ENCODE data around the gene MAEA.

The MAEA gene

DNA sequence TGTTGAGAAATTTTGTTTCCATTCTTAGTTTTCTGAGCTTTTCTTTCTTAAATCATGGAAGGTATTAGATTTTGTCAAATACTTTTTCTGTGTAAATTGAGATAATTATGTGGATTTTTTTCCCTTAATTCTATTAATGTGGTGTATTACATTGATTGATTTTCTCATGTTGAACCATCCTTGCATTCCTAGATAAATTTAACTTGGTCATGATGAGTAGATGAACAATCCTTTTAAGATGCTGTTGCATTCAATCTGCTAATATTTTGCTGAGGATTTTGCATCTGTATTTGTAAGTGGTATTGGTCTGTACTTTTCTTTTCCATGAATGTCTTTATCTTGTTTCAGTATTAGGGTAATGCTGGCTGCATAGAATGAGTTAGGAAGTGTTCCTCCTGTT is 20.5 kb upstream of the MAEA start:
- Histone ChIP-seq H2AFZ (no peak overlapping the region), H3K4me1 (no peaks in the 10 kb centered on the region), H3K9me3 (ENCODE audit: control insufficient read depth, low read length) (no peaks in the 10 kb centered on the region), H3K27me3 (ENCODE audit: control insufficient read depth, insufficient read depth, low read length) (no peaks in the 10 kb centered on the region), H3K36me3 (ENCODE audit: control insufficient read depth, insufficient read depth, low read length) (no peaks in the 10 kb centered on the region), H3K4me2 (ENCODE audit: low read length) (no peak overlapping the region), H3K79me2 (no peaks in the 10 kb centered on the region), H3K27ac (no peak overlapping the region), H3K9ac (no peak overlapping the region), H3K4me3 (ENCODE audit: low read depth, low read length) (no peak overlapping the region)
- TF ChIP-seq, protein P1, sequence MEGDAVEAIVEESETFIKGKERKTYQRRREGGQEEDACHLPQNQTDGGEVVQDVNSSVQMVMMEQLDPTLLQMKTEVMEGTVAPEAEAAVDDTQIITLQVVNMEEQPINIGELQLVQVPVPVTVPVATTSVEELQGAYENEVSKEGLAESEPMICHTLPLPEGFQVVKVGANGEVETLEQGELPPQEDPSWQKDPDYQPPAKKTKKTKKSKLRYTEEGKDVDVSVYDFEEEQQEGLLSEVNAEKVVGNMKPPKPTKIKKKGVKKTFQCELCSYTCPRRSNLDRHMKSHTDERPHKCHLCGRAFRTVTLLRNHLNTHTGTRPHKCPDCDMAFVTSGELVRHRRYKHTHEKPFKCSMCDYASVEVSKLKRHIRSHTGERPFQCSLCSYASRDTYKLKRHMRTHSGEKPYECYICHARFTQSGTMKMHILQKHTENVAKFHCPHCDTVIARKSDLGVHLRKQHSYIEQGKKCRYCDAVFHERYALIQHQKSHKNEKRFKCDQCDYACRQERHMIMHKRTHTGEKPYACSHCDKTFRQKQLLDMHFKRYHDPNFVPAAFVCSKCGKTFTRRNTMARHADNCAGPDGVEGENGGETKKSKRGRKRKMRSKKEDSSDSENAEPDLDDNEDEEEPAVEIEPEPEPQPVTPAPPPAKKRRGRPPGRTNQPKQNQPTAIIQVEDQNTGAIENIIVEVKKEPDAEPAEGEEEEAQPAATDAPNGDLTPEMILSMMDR (IDR thresholded peaks at IDR 0.05), result no peak

DNA sequence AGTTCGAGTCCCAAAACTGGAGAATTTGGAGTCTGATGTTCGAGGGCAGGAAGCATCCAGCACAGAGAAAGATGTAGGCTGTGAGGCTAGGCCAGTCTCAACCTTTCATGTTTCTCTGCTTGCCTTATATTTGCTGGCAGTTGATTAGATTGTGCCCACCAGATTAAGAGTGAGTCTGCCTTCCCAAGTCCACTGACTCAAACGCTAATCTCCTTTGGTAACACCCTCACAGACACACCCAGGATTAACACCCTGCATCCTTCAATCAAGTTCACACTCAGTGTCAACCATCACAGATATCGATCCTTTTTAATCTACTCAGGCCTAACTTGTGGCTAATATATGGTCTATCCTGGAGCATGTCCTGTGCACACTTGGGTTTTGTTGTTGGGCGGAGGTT is 18.0 kb upstream of the MAEA start:
- TF ChIP-seq, protein P1 (IDR thresholded peaks at IDR 0.05), result no peak
- Histone ChIP-seq H3K36me3 (ENCODE audit: control insufficient read depth, insufficient read depth, low read length) (no peaks in the 10 kb centered on the region), H3K4me1 (no peaks in the 10 kb centered on the region), H3K79me2 (no peaks in the 10 kb centered on the region), H3K9me3 (ENCODE audit: control insufficient read depth, low read length) (no peaks in the 10 kb centered on the region), H3K9ac (no peak overlapping the region), H3K27ac (no peak overlapping the region), H2AFZ (no peak overlapping the region), H3K4me2 (ENCODE audit: low read length) (no peak overlapping the region), H3K27me3 (ENCODE audit: control insufficient read depth, insufficient read depth, low read length) (no peaks in the 10 kb centered on the region), H3K4me3 (ENCODE audit: low read depth, low read length) (no peak overlapping the region)

DNA sequence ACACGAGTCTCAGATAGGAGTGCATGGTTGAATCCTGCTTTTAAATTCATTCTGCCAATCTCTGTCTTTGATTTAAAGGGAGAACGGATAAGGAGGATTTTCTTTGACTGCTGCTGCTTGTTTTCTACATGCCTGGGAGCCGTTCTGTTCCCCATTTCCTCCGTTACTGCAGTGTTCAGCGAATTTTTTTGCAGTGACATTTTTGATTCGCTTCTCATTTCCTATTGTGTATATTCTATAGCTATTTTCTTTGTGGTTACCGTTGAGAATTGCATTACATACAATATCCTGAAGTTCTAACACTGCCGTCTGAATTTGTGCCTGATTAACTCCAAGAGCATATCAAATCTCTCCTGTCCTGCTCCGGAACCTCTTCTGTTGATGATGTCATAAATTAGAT is 14.8 kb upstream of the MAEA start:
- Histone ChIP-seq H3K27ac (no peak overlapping the region), H3K79me2 (no peaks in the 10 kb centered on the region), H3K4me2 (ENCODE audit: low read length) (no peak overlapping the region), H3K4me3 (ENCODE audit: low read depth, low read length) (no peak overlapping the region), H3K4me1 (no peaks in the 10 kb centered on the region), H3K9me3 (ENCODE audit: control insufficient read depth, low read length) (no peaks in the 10 kb centered on the region), H3K9ac (no peak overlapping the region), H3K36me3 (ENCODE audit: control insufficient read depth, insufficient read depth, low read length) (no peaks in the 10 kb centered on the region), H2AFZ (no peak overlapping the region), H3K27me3 (ENCODE audit: control insufficient read depth, insufficient read depth, low read length) (no peaks in the 10 kb centered on the region)
- TF ChIP-seq, protein P1 (IDR thresholded peaks at IDR 0.05), result no peak

DNA sequence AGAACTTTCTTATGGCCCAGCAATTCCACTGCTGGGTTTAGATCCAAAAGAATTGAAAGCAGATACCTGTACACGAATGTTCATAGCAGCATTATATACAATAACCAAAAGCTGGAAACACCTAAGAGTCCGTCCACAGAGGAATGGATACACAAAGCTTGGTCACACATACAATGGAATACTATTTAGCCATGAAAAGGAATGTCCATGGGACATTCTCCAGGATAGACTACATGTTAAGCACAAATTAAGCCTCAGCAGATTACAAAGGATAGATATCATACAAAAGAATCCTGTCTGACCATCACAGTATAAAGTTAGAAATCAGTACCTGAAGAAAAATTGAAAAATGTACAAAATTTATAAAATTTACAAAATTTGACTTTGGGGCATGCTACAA is 12.7 kb upstream of the MAEA start:
- TF ChIP-seq, protein P1 (IDR thresholded peaks at IDR 0.05), result no peak

More for the DNA sequence above, 12.7 kb upstream of the MAEA start:
- Histone ChIP-seq H3K36me3 (ENCODE audit: control insufficient read depth, insufficient read depth, low read length) (no peaks in the 10 kb centered on the region), H3K4me2 (ENCODE audit: low read length) (no peak overlapping the region), H3K79me2 (no peaks in the 10 kb centered on the region), H3K4me3 (ENCODE audit: low read depth, low read length) (no peak overlapping the region), H2AFZ (no peak overlapping the region), H3K4me1 (no peaks in the 10 kb centered on the region), H3K9ac (no peak overlapping the region), H3K27ac (no peak overlapping the region), H3K27me3 (ENCODE audit: control insufficient read depth, insufficient read depth, low read length) (no peaks in the 10 kb centered on the region), H3K9me3 (ENCODE audit: control insufficient read depth, low read length) (no peaks in the 10 kb centered on the region)
